Putamen (tissue), 1 donor: Measurements from ENCODE around the gene RAD51B.
"Not testable (repeated sequence)": the region's sequence is repeated elsewhere in the genome, so short reads cannot be mapped to it uniquely, and the experiment has no call there.

Source experiments
- DNase-seq: peaks from one replicate; pipeline ENCODE4 v3.0.0-alpha.2; 2016; ENCODE audit warnings: low spot score

The RAD51B gene

DNA sequence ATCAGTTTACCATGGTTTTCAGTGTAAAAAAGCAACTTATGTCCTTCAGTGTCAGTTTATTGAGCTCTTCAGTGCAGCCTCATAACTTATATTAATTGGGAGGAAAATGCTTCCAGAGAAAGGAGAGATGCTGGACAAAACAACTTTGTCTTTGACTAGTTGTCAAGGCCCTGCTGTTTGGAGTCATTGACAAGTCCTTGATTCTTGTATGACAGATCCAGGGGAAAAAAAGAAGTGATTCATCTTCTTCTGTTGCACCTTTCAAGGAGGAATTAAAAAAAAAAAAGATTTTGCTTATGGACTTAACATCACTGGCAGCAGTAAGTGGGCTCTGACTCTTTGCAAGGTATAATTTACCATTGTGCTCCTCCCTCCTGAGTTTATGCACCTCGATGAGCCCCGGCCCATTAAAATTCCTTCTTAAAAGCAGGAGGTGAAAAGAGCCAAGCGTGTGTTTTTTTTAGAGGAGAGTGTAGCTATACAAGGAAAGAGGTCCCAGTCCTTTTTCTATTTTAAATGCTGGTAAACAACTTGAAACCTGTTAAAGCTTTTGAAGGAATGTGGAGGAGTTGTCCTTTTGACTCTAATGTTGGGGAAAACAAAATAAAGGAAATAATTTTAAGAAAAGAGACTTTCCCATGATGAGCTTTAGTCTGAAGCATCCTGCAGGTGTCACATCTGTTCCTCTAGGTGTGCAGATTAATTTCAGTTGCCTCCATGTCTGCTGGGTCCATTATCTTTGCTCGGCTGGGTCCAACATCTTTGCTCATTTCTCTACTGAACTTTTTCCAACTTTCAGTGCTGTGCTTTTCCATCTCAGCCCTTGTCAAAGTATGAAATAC is 431.6 kb downstream of the RAD51B start:
- DNase-seq, result no peak

DNA sequence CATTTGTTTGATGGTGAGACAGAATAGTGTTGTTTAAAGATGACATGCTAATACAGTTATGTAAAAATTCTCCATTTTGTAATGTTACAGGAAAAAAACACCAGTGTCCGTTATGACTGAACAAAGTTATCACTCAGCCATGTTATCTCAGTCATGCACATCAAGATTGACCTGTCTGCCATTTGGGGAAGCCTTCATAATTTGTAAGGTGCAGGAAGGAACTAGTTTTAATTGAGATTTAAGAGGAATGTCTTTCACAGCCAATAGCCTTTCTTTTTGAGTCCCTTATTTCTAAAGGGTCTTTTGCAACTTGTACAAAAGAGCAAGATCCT is 432.2 kb downstream of the RAD51B start:
- DNase-seq, result no peak

DNA sequence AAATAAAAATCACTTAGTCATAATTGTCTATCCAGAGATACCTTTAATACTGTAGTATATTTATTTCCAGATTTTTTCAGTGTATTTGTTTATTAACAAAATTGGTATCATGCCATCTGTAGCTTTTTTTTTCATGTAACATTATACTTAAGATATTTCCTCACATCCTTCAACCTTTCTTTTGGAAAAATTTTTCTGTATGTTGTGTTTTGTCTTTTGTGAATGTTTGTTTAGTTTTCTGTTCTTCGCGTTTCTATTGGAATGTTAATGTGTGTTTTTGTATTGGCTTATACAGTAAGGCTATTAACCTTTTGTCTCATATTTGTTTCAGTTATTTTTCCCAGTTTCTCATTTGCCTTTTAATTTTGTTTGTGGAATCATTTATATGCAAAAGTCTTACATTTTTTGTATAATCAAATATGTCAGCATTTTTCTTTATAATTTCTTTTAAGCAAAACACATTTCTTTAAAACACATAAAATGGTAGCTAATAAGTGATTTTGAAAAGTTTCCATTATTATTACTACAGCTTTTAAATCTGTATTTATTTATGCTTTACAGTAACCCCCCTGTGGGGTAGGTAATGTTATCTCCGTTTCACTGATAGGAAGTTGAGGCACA is 433.7 kb downstream of the RAD51B start:
- no peak for DNase-seq

DNA sequence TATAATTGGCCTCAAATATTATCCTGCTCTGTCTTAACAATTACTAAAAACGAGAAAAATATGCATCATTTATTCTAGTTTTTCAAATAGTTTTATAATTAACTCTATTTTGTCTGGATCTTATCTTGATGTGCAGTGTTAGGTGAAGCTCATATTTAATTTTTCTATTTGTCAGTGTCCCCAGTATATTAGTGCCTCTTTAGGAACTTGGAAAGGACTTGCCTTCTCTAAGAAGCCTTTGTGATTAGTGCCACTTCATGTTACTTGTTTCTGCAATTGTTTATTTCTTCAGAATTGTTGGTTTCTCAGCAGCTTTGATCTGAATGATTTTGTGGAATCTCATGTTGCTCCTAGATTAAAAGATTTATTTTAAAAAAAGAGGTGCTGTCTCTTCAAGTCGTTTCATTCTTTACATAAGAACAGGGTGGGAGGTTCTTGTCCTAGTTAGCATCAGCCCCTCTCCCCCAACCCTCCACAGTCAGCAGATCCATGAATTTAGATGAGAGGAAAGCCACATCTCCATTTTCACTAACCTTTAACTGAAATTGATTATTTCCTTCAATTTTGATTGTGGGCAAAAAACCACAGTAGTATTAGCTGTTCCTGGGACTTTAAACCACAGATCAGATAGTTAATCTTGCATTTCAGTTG is 434.4 kb downstream of the RAD51B start:
- DNase-seq, result no peak

DNA sequence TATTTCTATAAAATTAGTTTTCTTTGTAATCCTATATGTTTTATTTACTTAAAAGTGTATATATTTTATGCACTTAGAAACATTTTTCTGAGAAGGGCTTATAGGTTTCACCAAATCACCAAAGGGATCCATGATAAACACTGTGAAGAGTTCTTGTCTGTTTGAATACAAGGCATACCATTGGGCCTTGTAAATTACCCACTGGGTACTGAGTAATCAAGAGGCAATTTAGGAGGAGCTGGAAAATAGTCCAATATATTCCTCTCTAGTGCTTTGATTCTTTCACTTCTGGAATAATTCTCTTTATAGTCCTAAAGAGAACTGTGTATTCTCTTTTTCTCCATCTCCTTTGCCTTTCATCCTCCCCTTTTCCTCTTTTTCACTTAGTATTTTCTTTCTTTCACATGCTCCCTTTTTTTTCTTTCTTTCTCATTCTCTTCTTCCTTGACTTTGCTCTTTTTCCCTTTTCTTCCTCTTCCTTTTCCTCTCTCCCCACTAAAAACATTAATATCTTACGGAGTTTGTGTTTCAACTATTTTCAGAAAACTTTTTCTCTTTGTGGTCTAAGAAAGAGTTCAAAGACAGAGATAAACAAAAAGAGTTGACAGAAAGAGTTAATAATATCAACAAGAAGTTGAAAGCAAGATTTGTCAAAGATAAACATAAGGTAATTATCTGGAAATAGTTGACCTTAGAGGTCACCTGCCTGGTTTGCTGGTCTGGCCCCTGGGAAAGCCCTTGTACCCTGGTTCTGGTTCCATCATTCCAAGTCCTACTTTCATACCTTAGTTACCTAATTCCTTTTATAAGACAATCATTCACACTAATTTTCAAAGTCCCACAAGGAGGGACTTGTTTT is 435.3 kb downstream of the RAD51B start:
- no peak for DNase-seq

DNA sequence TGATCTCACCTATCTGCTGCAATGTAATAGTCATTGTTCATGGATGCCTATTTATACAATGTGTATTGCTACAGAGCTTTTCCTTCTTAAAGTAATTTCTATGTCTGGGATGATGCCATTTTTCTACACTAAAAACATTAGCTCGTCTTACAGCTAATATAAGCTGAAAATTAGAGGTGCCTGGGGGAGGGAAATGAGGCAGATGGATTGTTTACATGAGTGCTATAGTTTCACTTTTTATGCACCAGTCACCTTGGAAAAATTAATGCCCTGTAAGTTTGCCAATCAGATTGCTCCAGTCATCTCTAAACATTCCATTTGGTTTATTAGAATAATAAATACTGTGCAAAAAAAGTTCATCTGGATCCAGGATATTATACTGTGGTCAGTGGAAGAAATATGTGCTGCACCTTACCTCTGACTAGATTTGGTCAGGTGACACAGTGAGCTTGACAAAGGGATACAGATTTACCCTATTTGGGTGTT is 436.2 kb downstream of the RAD51B start:
- DNase-seq, result no peak

DNA sequence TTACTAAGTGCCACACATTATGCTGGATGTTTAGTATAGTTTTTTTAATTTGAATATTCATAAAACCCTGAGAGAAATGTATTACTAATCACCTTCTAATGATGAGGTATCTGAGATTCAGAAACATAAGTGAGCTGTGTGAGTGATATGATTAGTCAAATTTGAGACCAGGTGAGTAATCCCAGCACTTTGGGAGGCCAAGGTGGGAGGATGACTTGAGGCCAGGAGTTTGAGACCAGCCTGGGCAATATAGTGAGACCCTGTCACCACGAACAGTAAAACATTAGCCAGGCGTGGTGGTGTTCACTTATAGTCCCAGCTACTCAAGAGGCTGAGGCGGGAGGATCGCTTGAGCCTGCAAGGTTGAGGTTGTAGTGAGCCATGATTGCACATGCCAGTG is 438.4 kb downstream of the RAD51B start:
- no peak for DNase-seq

DNA sequence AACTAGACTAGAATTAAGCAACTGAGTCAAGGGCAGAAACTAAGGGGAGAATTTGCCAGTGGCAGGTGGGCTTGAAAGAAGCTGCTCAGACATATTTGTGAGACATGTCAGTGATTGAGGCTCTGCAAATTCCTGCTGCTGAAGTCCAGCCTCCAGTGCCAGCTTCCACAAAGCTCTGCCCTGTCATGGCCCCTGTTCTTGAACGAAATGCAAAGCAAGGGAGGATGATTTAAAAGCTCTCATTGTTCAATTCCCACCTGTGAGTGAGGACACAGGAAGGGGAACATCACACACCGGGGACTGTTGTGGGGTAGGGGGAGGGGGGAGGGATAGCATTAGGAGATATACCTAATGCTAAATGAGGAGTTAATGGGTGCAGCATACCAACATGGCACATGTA is 439.4 kb downstream of the RAD51B start:
- DNase-seq, result not testable (repeated sequence)

DNA sequence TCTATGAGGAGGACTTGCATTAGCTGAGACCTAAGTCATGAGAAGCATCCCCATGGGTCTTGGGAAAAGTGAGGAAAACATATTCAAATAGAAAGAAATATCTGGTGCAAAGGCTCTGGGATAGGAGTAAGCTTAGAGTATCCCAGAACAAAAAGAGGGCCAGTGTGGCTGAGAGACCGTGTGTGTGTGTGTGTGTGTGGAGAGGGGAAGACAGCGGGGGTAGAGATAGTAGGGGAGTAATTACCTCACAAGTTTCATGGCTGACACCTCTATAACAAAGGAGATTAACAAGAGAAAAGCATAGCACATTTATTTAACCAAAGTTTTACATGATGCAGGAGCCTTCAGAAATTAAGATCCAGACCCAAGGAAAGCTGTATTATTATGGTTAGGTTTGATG is 440.5 kb downstream of the RAD51B start:
- no peak for DNase-seq

DNA sequence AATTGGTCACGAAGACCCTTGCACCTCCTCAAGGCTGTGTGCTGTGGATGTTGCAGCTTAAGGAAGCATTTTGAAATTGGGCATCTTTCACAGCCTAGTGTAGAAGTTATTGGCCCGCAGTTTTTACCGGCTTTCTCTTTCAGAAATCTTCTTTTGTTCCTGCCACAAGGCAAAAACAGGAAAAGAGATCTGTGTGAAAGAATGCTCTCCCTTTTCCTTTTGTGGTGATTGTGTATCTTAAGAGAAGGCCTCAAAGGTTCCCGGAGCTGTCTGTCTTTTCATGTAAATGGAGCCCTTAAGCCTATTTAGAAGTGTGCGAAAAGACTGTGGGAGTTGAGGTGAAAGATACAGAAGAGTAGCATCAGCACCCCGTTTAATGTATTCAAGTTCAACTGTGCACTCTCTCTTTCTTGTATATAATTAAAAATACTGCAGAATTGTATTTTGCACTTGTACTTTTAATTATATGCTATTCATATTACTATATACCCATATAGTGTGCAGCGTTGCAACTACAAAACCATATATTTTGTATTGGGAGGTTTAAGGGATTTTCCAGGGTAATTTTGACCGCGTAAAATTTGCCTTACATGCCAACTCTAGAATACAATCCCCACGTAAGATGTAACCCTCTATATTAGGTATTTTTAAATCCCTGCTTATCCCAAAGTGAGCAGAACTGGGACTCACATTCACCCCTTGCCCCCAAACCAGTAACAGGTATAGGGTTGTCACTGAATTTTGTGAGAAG is 441.7 kb downstream of the RAD51B start:
- DNase-seq, result no peak

DNA sequence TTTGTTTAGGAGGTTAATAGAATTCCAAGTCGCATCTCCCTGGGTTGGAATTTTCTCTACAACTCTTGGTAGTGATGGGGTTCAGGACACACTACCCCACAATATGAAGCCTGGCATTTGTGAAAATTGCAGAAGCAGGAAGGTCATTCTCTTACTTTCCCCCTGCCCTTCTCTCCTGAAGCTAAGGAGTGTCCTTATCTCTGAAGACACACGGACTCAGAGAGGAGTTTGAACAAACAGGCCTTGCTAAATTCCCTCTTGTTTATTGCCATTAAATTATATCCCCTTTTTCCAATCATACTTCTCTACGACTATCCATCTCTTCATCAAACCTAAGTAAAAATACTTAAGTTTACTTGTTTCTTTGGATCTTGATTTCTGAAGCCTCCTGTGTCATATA is 443.0 kb downstream of the RAD51B start:
- DNase-seq, result no peak

DNA sequence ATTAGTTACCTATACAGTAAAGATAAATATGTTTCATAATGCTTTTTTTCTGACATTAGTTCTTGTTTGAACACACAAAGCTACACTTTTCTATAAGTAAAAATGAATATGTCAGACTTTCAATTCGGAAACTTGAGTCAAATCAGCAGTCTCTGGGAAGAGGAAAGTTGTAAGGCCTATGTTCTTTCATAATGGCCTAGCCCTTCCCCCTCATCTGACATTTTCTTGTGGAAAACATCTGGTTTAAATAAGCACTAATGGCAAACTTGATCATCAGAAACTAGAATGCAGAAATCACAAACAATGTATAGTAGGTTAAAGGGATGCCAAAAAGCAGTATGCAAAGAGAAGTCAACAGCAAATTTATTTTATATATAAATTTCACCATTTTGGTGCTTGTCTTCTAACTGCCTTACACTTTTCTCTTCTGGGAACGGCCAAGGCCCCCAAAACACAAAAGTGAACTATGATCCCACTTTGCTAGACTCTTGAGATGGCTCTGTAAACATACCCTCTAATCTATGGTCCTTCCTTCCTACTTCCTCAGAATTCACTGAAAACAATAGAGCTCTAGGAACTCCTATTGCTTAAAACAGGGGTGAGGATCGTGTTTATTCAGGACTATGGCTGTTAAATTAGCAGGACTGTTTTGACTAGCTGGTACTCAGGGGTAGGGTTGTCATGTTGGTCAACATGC is 444.1 kb downstream of the RAD51B start:
- DNase-seq, result no peak

DNA sequence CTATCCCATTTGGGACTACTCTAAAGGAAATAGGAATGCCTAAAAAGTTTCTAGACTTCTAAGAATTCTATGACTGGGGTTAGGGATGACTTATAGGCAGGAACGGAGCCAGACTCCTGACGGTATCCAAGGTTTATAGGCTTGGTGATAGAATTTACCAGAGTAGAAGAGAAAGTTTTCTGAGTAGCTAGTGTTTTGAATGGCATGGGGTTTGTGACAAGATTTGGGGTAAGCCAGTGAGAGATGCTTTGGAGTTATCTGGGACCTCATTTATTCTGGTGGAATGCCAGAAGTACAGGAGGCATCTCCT is 444.6 kb downstream of the RAD51B start:
- DNase-seq, result no peak

DNA sequence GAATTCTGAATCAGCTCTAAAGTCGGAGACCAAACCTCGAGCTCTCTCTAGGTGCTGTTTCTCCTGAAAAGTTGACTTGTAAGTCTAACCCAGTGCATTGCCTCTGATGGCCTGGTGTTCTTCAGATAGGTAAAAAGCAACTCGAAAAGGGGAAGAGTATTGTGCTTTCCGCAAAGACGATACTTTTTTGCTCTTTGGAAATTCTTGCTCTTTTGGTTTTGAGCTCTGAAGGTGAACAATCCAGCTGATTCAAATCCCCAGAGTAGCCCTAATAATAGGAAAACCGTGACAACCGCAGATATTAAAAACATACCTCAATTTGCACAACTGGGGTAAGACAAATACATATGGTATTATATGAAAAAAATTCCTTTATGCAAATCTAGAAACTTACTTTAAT is 447.4 kb downstream of the RAD51B start:
- no peak for DNase-seq

DNA sequence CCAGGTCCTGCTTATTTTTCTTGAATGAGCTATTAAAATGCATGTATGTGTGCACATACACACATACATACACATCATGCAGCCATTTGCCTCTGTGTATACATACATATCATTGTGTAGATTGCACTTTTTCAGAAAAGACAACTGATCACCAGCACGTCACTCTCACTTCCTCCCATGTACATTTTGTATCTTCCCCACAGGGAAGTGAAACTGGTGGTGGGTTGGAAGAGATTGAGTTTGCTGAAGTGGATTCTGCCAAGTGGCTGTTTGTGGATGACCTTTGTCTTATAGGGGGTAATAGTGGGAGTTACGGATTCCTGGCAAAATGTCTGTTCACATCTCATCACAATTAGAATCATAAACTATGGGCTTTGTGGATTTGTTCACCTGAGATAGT is 448.6 kb downstream of the RAD51B start:
- peak; percentile 42 for DNase-seq

DNA sequence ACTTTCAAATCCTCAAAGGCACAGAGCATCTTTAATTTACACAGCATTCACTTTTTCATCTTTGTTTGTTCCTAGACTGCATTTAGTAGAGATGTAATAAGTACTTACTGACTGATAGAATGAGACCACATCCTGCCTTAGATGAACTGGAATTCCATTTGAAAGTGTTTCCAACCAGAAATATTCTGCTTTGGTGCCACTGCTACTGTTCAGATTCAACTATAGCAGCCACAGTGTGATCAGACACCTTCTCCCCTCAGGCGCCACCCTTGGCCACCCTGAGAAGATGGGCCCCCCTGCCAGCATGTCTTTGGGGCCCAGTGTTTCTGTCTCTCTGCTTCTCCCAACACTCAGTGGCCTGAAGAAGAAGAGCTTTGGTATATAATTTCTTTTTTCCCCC is 449.1 kb downstream of the RAD51B start:
- no peak for DNase-seq

DNA sequence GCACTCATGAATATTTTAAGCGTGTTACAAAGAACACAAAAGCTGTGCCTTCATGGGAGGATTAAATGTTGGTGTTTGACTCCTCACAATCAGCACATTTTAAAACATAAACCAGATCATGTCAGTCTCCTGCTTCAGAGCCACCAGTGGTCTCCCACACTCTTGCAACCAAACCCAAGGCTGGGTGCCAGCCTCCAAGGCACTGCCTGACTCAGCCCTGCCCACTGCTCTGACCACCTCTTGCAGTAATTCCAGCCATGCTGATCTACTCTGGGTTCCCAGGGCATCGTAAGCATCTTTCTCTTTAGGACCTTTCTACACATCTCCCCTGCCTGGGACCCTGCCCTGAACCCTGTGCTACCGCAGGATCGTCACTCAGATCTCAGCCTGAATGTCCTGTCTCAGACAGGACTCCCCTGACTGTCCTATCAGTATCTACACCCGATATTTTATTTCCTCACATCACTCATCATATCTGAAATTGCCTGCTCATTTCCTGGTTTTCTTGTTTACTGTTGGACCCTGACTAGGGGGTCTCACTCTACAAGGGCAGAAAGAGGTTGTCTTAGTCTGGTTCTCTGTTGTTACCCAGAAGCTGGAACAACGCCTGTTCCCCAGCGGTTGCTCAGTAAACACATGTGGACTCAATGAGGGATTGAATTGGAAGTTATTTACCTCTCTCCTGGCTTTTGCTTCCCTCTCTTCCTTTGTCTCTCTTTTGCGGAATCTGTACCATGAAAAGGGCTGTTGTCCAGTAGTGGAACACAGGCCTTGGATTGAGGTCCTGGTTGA is 449.8 kb downstream of the RAD51B start:
- DNase-seq, result no peak

DNA sequence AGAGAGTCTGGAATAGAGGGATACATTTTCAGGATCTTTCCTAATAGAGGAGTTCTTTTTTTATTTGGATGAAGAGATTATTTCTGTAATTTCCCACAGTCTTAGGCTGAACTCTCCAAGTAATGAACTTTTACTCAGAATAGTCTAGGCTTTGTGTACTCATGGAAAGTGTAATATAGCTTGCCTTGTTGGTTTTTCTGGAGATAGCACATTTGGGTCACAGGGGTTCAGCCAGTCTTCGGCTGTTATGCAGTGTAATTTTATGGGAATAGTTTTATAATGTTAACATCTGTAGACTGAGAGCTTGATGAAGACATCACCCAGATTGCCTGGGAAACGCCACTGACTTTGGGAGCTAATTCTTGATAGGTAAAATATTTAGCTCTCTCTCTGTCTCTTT is 450.8 kb downstream of the RAD51B start:
- no peak for DNase-seq

DNA sequence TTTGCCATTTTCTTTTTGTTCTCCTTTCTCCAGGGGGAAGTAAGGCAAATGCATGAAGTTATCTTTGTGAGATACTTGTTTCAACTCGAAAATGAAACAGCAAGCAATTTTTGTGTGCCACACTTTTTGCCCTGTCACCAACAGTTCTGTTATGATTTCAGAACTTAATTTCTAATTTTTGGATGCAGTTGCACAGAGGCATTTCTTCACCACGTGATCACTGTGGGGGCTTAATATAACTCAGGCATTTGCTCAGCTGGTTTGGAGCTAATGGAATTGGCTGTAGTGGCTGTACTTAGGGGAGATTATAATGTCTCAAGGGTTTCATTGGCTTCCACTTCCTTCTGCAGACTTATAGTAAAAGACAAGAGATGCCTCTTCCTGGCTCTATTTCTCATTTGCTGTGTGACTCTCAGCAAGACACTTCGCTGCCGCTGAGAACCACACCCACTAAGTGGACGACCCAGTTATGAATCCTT is 452.4 kb downstream of the RAD51B start:
- DNase-seq, result no peak

DNA sequence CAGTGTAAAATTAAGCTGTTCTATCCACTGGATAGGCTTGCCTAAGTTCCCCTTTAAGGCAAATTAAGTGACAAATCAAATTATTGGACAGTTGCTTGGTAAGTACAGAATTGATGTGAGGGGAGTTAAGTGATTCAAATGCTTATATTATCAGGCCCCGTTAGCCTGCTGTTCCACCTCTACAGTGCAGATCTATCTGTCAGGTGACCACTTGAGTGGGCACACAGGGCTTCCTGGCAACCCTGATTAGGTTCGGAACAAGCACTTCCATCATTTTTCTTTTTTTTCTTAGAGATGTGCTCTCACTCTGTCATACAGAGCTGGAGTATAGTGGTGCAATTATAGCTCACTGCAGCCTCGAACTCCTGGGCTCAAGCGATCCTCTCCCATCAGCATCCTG is 453.8 kb downstream of the RAD51B start:
- DNase-seq, result no peak
